PC-3 (cell line): Measurements from ENCODE around the gene KRTAP4-11.

Experiments used
- CTCF ChIP-seq: fragments of 300-600 bp; sonication (generic); conservative IDR thresholded peaks from 2 replicates; pipeline ENCODE4 v1.5.1; 2017; ENCODE audit warnings: antibody characterized with exemption, low read depth, mild to moderate bottlenecking, low read length
- EZH2 ChIP-seq: fragments of 300-600 bp; sonication (generic); IDR thresholded peaks from one replicate; pipeline ENCODE4 v1.6.1; 2017; ENCODE audit warnings: antibody characterized with exemption, mild to moderate bottlenecking, low read length; ENCODE audit not compliant: unreplicated experiment
- EZH2phosphoT487 ChIP-seq: fragments of 300-600 bp; sonication (generic); IDR thresholded peaks from 2 replicates; pipeline ENCODE4 v1.6.1; 2018; ENCODE audit warnings: mild to moderate bottlenecking, antibody characterized with exemption, low read length, borderline replicate concordance

GRCh38 chr17:41103896-41104295 lies 14.3 kb downstream of the KRTAP4-11 start:
- TF ChIP-seq EZH2, result no peak
- no peak for TF ChIP-seq CTCF
- no peak for TF ChIP-seq EZH2phosphoT487
